ENCODE measurements around the gene ACTBL2.

ACTBL2 gene

GRCh38 chr5:57454896-57455295 lies 27.7 kb downstream of the ACTBL2 start:
- intact Hi-C loops (cut with DNase I): no loop called here
- no peak for DNase-seq

DNA sequence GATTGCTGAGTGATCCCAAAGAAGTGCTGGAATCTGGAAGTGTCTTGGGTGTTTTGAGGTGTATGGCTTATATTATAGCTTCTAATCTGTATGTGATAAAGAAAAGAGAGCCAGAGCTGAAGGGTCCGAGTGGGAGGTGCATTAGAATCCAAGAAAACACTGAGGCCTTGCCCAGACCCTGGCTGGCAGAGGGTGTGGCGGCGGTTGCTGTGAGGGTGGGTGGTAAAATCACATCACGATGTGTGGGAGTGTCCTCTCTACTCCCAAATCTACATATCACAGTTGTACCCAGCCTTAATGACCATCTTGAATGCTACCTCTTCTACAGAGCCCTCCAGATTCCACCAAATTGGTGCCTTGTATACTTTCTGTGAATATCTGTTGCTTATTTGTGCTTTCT lies 28.9 kb downstream of the ACTBL2 start:
- intact Hi-C loops (cut with DNase I): no loop called here

DNA sequence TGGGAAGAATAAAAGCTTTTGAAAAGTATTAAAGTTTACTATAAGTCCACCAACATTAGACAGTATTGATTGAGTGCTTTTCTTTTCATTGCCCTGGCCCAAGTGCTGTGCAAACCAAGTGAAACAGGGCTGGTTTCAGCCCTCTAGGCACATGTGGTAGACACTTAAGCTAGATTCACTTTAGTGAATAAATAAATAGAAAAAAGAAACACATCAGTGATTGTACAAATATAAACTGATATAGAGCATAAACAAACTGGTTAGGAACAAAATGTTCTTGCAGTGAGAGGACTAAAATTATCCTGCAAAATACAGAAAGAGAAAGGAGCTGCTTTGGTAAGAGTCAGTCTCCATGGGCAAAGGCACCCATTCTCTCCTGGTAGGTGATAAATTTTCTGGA lies 29.7 kb downstream of the ACTBL2 start:
- intact Hi-C loops (cut with DNase I): no loop called here
- no peak for DNase-seq

More for the DNA sequence above, 28.9 kb downstream of the ACTBL2 start:
- DNase-seq: no peak

DNA sequence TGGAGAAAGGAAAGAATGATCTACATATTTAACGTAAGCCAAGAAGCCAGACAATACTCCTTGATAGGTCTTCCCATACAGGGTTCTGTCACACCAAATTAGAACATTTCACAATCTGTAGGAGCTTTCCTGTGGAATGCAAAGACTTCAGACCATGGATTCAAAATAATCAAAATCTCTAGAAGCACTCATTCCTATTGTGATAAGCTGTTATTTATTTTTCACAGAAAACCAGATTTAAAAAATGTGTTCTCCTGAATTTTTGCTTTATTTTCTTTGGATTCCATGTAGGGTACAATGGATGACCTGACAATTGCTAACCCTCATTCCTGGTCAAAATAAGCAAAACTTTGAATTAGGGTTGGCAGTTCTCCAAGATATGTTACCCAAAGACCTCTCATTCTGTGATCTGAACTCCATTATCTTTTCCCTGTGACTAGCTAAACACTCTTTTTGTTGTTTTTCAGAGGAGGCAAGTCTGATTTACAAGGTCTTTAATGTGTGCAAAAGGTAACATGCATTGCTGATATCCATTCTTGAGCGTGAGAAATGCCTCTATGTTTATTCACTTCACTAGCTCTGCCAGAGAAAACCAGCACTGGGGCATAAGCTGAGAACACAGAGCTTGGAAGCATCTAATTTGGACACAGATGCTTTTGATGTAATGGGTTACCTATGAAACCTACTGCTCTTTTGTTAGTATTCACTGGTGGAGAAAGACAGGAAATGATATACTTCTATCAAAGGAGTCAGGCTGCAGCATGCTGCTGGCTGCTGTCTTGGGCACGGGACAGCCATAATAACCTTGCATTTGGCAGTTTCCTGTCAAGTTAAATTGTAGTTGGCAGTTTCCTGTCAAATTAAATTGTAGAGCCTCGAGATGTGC lies 31.4 kb downstream of the ACTBL2 start:
- intact Hi-C loops (cut with DNase I): no loop called here
- DNase-seq: no peak

DNA sequence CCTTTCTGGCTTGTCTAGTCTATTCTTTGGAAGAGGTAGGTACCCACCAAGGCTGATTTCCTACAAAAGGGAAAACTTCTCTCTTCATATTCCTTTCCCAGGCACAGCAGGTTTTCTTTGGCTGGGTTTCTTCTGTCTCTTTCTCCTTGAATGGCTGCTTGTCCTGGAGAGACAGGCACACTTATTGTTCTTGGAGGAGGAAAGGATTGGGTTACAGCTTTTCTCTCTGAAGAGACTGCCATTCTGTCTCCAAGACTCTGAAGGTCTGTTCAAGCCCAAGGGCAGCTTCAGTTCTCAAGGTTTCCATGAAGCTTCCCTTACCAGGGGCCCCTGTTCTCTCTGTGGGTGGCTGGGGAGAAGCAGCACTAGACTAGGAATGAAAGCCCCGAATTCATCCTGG lies 33.9 kb downstream of the ACTBL2 start:
- no peak for DNase-seq

GRCh38 chr5:57448287-57448686 lies 34.3 kb downstream of the ACTBL2 start:
- no peak for DNase-seq
- intact Hi-C loops (cut with DNase I): no loop called here

More for the DNA sequence above, 33.9 kb downstream of the ACTBL2 start:
- intact Hi-C loops (cut with DNase I): no loop called here

DNA sequence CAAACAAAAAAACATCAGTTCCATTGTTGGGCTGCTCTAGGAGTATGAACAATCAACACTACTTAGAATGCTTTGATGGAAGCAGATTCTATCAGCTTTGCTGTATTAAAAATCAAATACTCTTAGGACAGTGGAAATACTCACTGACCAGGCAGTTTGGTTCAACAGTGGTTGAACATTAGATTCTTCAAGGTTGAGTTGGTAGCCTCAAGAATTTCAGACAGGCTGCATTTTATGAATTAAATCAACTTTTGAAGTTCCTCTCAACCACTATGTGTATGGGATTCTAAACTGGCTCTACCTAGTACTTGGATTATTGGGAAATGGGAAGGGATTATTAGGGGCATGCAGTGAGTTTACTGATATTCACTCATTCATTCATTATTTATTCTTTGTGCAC lies 35.0 kb downstream of the ACTBL2 start:
- DNase-seq: no peak
- intact Hi-C loops (cut with DNase I): no loop called here

GRCh38 chr5:57446966-57447365 lies 35.6 kb downstream of the ACTBL2 start:
- intact Hi-C loops (cut with DNase I): no loop called here
- DNase-seq: no peak

- DNase-seq: no peak
- intact Hi-C loops (cut with DNase I): no loop called here
Measured at GRCh38 chr5:57445705-57446037, 36.9 kb downstream of the ACTBL2 start.

DNA sequence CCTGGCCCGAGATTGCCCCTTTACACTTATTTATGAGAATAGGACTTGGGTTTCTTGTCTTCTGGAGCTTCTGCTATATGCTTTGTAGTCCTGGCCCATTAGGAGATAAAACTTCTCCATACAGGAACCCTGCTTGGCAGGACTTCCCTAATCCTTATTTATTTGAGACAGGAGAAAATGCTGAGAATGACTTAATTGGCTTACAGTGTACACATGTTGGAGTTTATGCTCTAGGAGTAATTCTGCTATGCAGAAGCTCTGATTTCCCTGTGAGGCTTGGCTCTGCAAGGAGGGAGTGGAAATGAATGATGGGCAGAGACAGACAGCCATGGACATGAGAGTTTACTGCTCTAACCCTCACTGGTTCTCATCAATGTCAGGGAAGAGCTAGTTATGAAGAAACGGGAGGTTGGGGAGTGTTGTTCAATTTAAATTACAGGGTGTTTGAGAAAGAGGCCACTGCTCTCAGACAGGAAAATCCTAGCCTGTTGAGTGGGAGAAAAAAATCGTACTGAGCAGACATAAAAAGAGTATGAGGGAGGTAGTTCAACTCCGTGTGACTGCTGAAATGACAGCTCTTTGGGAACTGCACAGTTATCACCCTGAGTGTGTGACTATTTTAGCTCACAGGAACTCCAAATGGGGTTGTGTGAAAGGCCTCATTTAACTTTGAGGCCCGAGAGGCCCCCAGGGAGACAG lies 37.5 kb downstream of the ACTBL2 start:
- DNase-seq: peak in 24 of 42 donors; percentile 5 to 79 (median 30)

DNA sequence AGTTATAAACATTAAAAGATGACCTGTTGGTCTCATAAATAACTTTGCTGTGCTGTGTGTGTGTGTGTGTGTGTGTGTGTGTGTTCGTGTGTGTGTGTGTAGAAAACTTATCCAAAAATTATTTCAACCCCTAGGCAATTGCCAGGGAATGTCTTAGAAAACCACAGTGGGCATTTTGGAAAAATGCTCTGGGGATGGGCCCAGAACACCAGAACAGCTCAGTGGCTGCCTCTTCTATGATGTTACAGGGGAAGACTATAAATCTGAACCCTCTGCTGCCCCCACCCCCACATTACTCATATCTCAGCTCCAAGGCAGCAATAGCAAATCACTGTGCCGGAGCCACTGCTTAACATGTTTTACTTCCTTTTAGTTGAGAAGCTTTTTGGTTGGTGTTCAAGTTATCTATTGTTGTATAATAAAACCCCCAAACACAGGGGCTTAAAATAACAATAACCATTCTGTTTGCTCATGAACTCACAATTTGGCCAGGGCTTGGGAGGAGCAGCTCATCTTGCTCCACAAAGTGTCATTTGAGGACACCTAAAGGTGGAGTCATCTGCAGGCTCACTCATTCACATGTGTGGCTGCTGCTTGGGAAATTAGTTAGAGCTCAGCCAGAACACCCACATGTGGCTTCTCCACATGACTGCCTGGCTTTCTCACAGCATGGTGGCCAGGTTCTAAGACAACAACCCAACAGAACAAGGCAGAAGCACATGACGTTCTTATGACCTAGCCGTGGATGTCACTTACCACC lies 40.4 kb downstream of the ACTBL2 start:
- no peak for DNase-seq
- intact Hi-C loops (cut with DNase I): no loop called here

More for the DNA sequence above, 37.5 kb downstream of the ACTBL2 start:
- intact Hi-C loops (cut with DNase I): no loop called here

GRCh38 chr5:57441557-57441956 lies 41.1 kb downstream of the ACTBL2 start:
- peak in 7 of 42 donors; percentile 6 to 42 (median 22) for DNase-seq
- intact Hi-C loops (cut with DNase I): no loop called here

- intact Hi-C loops (cut with DNase I): no loop called here
- no peak for DNase-seq
Measured at GRCh38 chr5:57439601-57440000, 43.0 kb downstream of the ACTBL2 start.

- no peak for DNase-seq
- intact Hi-C loops (cut with DNase I): no loop called here
Measured at GRCh38 chr5:57437976-57438805, 44.4 kb downstream of the ACTBL2 start.

- DNase-seq: no peak
- intact Hi-C loops (cut with DNase I): no loop called here
Measured at GRCh38 chr5:57436586-57436985, 46.0 kb downstream of the ACTBL2 start.

GRCh38 chr5:57435701-57436134 lies 46.9 kb downstream of the ACTBL2 start:
- intact Hi-C loops (cut with DNase I): no loop called here
- peak in 4 of 42 donors; percentile 11 to 38 (median 21) for DNase-seq

- intact Hi-C loops (cut with DNase I): no loop called here
Measured at GRCh38 chr5:57434683-57435082, 47.9 kb downstream of the ACTBL2 start.

DNA sequence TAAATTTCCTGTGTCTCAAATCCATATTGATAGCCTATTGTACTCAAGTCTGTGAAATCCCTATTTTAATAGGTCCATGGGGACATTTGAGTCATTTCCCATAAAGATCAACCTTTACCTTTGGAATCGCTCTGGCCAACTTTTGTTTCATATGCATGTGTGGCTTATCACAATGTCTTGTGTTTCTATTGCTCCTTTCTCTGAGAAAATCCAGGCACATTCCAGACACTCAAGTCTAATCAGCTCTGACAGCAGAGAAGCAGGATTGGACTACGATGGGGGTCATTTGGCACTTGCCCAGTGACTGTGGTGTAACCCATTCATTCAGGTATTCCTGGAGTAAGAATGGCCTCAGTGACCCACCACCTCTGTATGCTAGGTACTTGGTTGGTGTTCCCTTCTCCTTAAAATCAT lies 48.4 kb downstream of the ACTBL2 start:
- DNase-seq: no peak

More at GRCh38 chr5:57434683-57435082, 47.9 kb downstream of the ACTBL2 start:
- no peak for DNase-seq

GRCh38 chr5:57432876-57433275 lies 49.7 kb downstream of the ACTBL2 start:
- DNase-seq: no peak
- intact Hi-C loops (cut with DNase I): no loop called here

More for the DNA sequence above, 48.4 kb downstream of the ACTBL2 start:
- intact Hi-C loops (cut with DNase I): no loop called here

Measured in head of caudate nucleus (tissue), 42 donors.